ENCODE data around the gene PLXNA4. TPM values are rescaled to one million over a fixed set of nuclear protein-coding genes. Genes with fewer than 3 reads are reported as not detected.

Gene PLXNA4
- total RNA-seq, 2 experiments from 2014 or later = 0.75 to 0.85 TPM

- no peaks in the 10 kb centered on the region for H3K9me3 Mint-ChIP-seq
- ChIA-PET CTCF (no interaction called here), POLR2A (no interaction called here)
- H3K4me1 ChIP-seq (ENCODE audit: insufficient read depth, low read length) = no peaks in the 10 kb centered on the region
- intact Hi-C loops (cut with DNase I, micrococcal nuclease) = no loop called here
- no peak for ATAC-seq (ENCODE audit: poor library complexity)
- no peaks in the 10 kb centered on the region for H3K27me3 Mint-ChIP-seq
- DNase-seq = no peak
- H3K36me3 ChIP-seq (ENCODE audit: insufficient read depth, low read length) = no peaks in the 10 kb centered on the region
- no peaks in the 10 kb centered on the region for H3K4me1 Mint-ChIP-seq (ENCODE audit: low read depth)
- no peak overlapping the region for H3K27ac ChIP-seq (ENCODE audit: low read depth in 1 of 2, low read length in 2 of 2)
- TF ChIP-seq CTCF (IDR thresholded peaks at IDR 0.05) = no peak
- H3K4me3 Mint-ChIP-seq = no peak overlapping the region
- H3K27me3 ChIP-seq (ENCODE audit: control insufficient read depth in 1 of 2, insufficient read depth in 2 of 2, low read length in 2 of 2) = no peaks in the 10 kb centered on the region
- no peaks in the 10 kb centered on the region for H3K36me3 Mint-ChIP-seq (ENCODE audit: low read depth)
- H3K27ac Mint-ChIP-seq = no peak overlapping the region
- no peak overlapping the region for H3K4me3 ChIP-seq (ENCODE audit: low read length)
- H3K9me3 ChIP-seq (ENCODE audit: control insufficient read depth in 1 of 2, insufficient read depth in 1 of 2, low read length in 2 of 2) = peaks cover 0 to 24% of the 10 kb centered on the region in 2 experiments
Measured at GRCh38 chr7:132185150-132185549, 391.1 kb downstream of the PLXNA4 start.

GRCh38 chr7:132183781-132184380, 392.4 kb downstream of the PLXNA4 start:
- POLR2A ChIA-PET = no interaction called here
- TF ChIP-seq CTCF (IDR thresholded peaks at IDR 0.05) = no peak
- DNase-seq (no peak), ATAC-seq (ENCODE audit: poor library complexity) (no peak)
- H3K4me1 Mint-ChIP-seq (ENCODE audit: low read depth) = no peaks in the 10 kb centered on the region
- H3K36me3 ChIP-seq (ENCODE audit: insufficient read depth, low read length) = no peaks in the 10 kb centered on the region
- no peak overlapping the region for H3K27ac ChIP-seq (ENCODE audit: low read depth in 1 of 2, low read length in 2 of 2)
- H3K27ac Mint-ChIP-seq = no peak overlapping the region
- H3K4me1 ChIP-seq (ENCODE audit: insufficient read depth, low read length) = no peaks in the 10 kb centered on the region
- intact Hi-C loops (cut with DNase I, micrococcal nuclease) = no loop called here
- no peaks in the 10 kb centered on the region for H3K9me3 Mint-ChIP-seq
- H3K4me3 Mint-ChIP-seq = no peak overlapping the region
- no peak overlapping the region for H3K4me3 ChIP-seq (ENCODE audit: low read length)
- H3K36me3 Mint-ChIP-seq (ENCODE audit: low read depth) = no peaks in the 10 kb centered on the region
- H3K27me3 ChIP-seq (ENCODE audit: control insufficient read depth in 1 of 2, insufficient read depth in 2 of 2, low read length in 2 of 2) = no peaks in the 10 kb centered on the region
- peaks cover 0 to 33% of the 10 kb centered on the region in 2 experiments for H3K9me3 ChIP-seq (ENCODE audit: control insufficient read depth in 1 of 2, insufficient read depth in 1 of 2, low read length in 2 of 2)
- H3K27me3 Mint-ChIP-seq = no peaks in the 10 kb centered on the region
- CTCF ChIA-PET = no interaction called here

GRCh38 chr7:132182992-132183391, 393.3 kb downstream of the PLXNA4 start:
- no peaks in the 10 kb centered on the region for H3K36me3 ChIP-seq (ENCODE audit: insufficient read depth, low read length)
- TF ChIP-seq CTCF (IDR thresholded peaks at IDR 0.05) = no peak
- Mint-ChIP-seq H3K4me1 (ENCODE audit: low read depth) (no peaks in the 10 kb centered on the region), H3K27me3 (no peaks in the 10 kb centered on the region), H3K4me3 (no peak overlapping the region), H3K9me3 (no peaks in the 10 kb centered on the region), H3K27ac (no peak overlapping the region), H3K36me3 (ENCODE audit: low read depth) (no peaks in the 10 kb centered on the region)
- no peaks in the 10 kb centered on the region for H3K27me3 ChIP-seq (ENCODE audit: control insufficient read depth in 1 of 2, insufficient read depth in 2 of 2, low read length in 2 of 2)
- intact Hi-C loops (cut with DNase I, micrococcal nuclease) = no loop called here
- peaks cover 0 to 26% of the 10 kb centered on the region in 2 experiments for H3K9me3 ChIP-seq (ENCODE audit: control insufficient read depth in 1 of 2, insufficient read depth in 1 of 2, low read length in 2 of 2)
- CTCF ChIA-PET = no interaction called here
- POLR2A ChIA-PET = no interaction called here
- ATAC-seq (ENCODE audit: poor library complexity) (no peak), DNase-seq (no peak)
- no peak overlapping the region for H3K27ac ChIP-seq (ENCODE audit: low read depth in 1 of 2, low read length in 2 of 2)
- no peaks in the 10 kb centered on the region for H3K4me1 ChIP-seq (ENCODE audit: insufficient read depth, low read length)
- no peak overlapping the region for H3K4me3 ChIP-seq (ENCODE audit: low read length)

All from CD4-positive, alpha-beta T cell (primary cell).